GM21786 (cell line): ENCODE results near the gene GARIN5A.
A peak's percentile ranks its signal among the peaks of the same experiment; 100 is the strongest.

Experiments used
- ATAC-seq: cut with Tn5 transposase; IDR thresholded peaks from one replicate; pipeline ENCODE4 v1.9.1; 2021; ENCODE audit not compliant: unreplicated experiment

The GARIN5A gene

GRCh38 chr19:50476224-50476906 is at the start of gene GARIN5A, which contains the start of gene EMC10:
Gene GARIN5A, minus strand, starts transcription at chr19:50476848. Its CDS starts 460 bp downstream, at chr19:50476388.
Gene EMC10, plus strand, starts transcription at chr19:50476507. Its CDS starts 38 bp downstream, at chr19:50476545.
- peak; percentile 84 for ATAC-seq

DNA sequence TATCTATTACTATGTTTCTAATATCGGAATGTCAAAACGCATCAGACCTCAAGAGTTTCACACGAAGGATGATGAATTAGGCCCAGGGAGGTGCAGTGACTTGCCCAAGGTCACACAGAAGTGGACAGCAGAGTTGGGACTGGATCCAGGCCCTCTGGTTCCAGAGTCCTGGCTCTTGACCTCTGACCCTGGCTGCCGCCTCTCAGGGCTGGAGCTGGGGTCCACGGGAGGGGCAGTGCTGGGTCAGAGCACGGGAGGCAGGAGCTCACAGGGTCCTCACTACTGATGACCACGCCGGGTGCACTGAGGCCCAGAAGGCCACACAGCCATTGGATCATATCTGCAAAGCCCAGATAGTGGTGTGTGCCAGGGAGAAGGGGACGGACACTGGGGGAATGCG is 46.2 kb upstream of the GARIN5A start:
- no peak for ATAC-seq

GRCh38 chr19:50520822-50521465 is 44.3 kb upstream of the GARIN5A start:
- ATAC-seq: no peak

- no peak for ATAC-seq
Measured at GRCh38 chr19:50519006-50519575, 42.4 kb upstream of the GARIN5A start.

- no peak for ATAC-seq
Measured at GRCh38 chr19:50518091-50519005, 41.7 kb upstream of the GARIN5A start.

GRCh38 chr19:50517704-50518075 is 41.0 kb upstream of the GARIN5A start:
- no peak for ATAC-seq

- ATAC-seq: no peak
Measured at GRCh38 chr19:50516964-50517703, 40.5 kb upstream of the GARIN5A start.

GRCh38 chr19:50516456-50516855 is 39.8 kb upstream of the GARIN5A start:
- ATAC-seq: no peak

- no peak for ATAC-seq
Measured at GRCh38 chr19:50515168-50515561, 38.5 kb upstream of the GARIN5A start.

GRCh38 chr19:50514346-50515167 is 37.9 kb upstream of the GARIN5A start:
- ATAC-seq: no peak

GRCh38 chr19:50513746-50514345 is 37.2 kb upstream of the GARIN5A start, which contains the start of gene ASPDH:
Gene ASPDH, minus strand, starts transcription at chr19:50513913. Its CDS starts 90 bp downstream, at chr19:50513823.
- no peak for ATAC-seq

DNA sequence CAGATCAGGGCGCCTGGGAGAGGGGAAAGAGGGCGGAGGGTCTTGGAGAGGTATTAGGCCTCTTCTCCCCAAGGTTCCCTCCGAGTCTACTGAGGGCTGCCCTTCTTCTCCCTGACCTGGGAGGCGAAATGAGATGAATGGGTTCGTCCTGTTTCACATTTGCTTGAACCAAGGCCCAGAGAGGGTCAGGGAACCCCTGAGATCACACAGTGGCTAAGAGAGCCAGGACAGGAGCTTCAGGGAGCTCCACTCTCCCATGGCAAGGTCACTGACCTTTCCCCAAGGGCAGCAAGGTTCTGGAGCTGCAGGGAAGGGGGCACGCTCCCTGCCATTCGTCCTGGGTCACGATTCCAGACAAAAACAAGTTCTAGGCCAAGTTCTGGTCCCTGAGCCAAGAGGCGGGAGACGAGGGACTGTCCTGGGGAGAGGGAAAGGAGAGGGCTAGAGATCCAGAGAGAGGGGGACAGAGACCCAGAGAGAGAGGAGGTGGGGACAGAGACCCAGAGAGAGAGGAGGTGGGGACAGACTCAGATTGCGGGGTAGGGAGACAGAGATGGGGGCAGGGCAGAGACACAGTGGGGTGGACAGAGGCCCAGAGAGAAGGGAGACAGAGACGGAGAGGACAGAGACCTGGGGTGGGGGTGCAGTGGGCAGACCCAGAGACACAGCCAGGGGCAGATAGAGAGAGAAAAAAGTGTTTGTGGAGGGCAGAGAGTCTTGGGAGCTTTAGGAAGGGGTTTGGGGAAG is 36.5 kb upstream of the GARIN5A start:
- no peak for ATAC-seq

DNA sequence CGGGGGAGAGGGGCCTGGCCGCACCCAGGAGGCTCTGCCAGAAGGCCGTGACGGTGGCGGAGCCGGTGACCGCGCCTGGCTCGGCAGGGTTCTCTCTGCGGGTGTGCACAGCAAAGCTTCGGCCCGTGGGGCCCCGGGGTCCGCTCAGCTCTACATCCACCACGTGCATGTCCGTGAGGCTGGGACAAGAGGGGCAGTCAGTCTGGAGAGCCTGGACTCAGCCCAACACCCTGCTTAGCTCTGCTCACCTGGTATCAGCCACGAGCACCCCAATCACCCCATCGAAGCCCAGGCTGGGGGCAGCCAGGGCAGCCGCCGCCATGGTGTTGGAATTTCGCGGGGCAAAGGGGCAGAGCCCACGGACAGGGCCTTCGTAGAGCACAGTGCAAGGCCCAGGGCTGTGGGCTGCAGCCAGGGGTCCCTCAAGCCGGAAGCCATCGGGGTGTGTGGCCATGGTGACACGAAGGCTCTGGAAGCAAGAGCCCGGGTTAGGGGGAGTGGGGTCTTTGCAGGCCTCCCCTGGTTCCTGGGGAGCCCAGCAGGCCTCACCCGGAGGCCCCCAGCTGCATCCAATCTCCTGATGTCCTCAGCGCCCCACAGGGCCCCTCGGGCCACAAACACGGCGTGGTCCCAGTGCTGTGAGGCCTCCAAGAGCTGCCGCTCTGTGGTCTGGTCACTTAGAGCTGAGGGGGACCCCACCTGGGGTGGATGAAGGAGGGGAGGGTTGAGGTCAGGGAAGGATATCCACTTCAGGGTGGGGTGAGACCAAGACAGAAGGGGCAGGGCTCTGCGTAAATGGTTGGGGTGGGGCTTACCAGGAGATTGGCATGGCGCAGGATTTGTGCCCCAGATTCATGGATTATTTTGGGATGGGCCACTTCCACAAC is 35.7 kb upstream of the GARIN5A start:
- ATAC-seq: no peak

DNA sequence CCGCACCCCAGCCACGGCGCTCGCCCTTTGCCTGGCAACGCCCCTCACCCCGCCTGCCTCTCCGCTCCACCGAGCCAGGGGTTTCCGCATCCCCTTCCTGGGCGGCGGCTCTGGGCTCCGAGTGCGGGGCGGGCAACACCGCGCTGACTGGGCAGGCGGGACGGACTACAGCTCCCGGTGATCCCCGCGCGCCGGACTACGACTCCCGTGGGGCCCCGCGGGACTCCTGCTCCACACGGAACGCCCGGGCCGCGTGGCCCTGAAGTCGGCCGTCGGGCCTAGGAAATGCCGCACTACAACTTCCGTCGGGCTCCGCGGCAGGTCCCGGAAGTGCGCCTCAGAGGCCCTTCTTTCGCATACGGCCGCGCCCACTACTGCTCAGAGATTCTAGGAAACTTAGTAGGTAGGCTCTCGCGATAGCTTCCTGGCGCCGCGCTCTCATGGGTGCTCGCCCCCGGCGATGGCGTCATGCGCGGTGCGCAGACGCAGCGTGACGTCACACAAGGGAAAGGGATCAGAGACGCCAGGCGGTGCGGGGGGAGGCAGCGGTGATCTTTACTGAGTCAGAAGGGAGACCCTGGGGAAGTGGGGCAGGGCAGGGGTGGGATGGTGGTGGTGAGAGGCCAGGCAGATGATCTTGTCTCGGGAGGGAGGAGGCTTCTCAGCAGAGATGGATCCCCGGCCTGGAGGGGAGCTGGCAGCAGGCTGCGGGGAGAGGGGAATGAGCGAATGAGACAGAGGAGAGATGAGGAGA is 34.6 kb upstream of the GARIN5A start, which contains the start of gene JOSD2:
TSS of gene JOSD2 (minus strand) at position 123 of the 754 bp plus-strand sequence. CDS start 760 bp downstream, outside the sequence.
- peak; percentile 90 for ATAC-seq

GRCh38 chr19:50510700-50511068 is 34.0 kb upstream of the GARIN5A start:
- no peak for ATAC-seq

DNA sequence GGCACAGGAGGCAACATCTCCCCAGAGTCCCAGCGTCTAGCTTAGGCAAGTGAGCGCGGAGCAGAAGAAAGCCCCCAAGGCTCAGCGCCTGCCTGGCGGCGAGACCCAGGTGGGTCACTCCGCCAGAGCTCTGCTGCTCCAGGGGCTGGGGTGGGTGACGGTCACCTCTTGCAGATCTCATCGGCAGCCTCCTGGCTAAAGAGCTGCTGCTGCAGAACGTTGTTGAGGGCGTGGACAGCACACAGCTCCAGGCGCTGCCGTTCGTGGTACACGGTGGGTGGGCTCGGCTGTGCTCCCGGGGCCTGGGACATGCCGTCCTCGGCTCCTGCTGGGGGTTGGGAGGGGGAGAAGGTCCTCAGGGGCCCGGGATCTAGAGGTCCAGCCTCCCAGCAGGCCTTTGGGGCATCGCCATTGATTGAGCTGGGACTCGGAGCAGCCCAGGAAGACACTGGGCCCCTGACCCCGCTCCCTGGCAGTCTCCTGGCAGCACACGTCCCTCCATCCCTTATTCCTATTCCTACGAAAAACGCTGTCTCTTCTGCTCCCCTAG is 33.5 kb upstream of the GARIN5A start:
- ATAC-seq: no peak
